Muscle layer of colon (tissue), 2 donors: ENCODE data around the gene POFUT2.

ENCODE experiments used
- H3K27ac ChIP-seq: one replicate; pipeline ENCODE4 v1.7.0; 2013; ENCODE audit warnings: low read depth, mild to moderate bottlenecking, low read length, moderate library complexity
- H3K27me3 ChIP-seq, 2 donors: one replicate each; pipeline ENCODE4 v1.7.0; 2013; ENCODE audit warnings: low read length in 2 of 2, mild to moderate bottlenecking in 2 of 2; ENCODE audit not compliant: insufficient read depth in 2 of 2, control insufficient read depth in 1 of 2
- H3K36me3 ChIP-seq: one replicate; pipeline ENCODE4 v1.7.0; 2013; ENCODE audit warnings: mild to moderate bottlenecking, low read length; ENCODE audit not compliant: insufficient read depth
- H3K4me1 ChIP-seq: one replicate; pipeline ENCODE4 v1.7.0; 2013; ENCODE audit warnings: mild to moderate bottlenecking, low read length; ENCODE audit not compliant: insufficient read depth
- H3K4me3 ChIP-seq, 2 donors: one replicate each; pipeline ENCODE4 v1.7.0; 2013; ENCODE audit warnings: low read length in 2 of 2, low read depth in 1 of 2, mild to moderate bottlenecking in 1 of 2, moderate library complexity in 1 of 2
- H3K9ac ChIP-seq: one replicate; pipeline ENCODE4 v1.7.0; 2013; ENCODE audit warnings: low read length
- H3K9me3 ChIP-seq: one replicate; pipeline ENCODE4 v1.7.0; 2013; ENCODE audit warnings: mild to moderate bottlenecking, low read length
- donor health status: abdominal sarcoma.
- donor health status: Adenocarcinoma of cecum.

POFUT2 gene

GRCh38 chr21:45276596-45276995 lies 11.1 kb downstream of the POFUT2 start:
- Histone ChIP-seq H3K27ac (no peak overlapping the region), H3K4me3 (no peak overlapping the region), H3K27me3 (no peaks in the 10 kb centered on the region), H3K4me1 (no peaks in the 10 kb centered on the region), H3K36me3 (peaks cover 67% of the 10 kb centered on the region), H3K9me3 (no peaks in the 10 kb centered on the region), H3K9ac (no peak overlapping the region)

DNA sequence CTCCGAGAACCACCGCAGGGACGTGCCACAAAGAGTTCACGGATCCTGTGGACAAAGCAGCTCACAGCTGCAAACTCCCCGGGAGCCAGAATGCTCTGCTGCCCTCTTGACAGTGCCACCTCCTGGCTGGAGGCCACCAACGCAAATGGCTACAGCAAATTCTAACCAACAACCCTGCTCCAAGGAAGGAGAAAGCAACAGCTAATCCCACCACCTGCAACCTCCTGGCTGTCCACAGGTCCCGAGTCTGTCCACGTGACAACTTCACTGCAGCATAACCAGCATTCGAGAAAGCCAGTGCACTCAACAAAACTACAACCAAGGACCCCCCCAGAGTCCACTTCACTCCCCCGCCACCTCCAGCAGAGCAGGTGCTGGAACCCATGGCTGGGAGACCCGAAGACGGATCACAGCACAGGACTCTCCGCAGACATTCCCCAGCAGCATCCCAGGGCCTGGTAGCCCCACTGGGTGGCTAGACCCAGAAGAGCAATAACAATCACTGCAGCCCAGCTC lies 17.3 kb downstream of the POFUT2 start:
- H3K4me1 ChIP-seq: no peaks in the 10 kb centered on the region
- H3K27ac ChIP-seq: no peak overlapping the region
- H3K9me3 ChIP-seq: no peaks in the 10 kb centered on the region
- no peak overlapping the region for H3K4me3 ChIP-seq
- H3K27me3 ChIP-seq: no peaks in the 10 kb centered on the region
- peaks cover 55% of the 10 kb centered on the region for H3K36me3 ChIP-seq
- no peak overlapping the region for H3K9ac ChIP-seq

DNA sequence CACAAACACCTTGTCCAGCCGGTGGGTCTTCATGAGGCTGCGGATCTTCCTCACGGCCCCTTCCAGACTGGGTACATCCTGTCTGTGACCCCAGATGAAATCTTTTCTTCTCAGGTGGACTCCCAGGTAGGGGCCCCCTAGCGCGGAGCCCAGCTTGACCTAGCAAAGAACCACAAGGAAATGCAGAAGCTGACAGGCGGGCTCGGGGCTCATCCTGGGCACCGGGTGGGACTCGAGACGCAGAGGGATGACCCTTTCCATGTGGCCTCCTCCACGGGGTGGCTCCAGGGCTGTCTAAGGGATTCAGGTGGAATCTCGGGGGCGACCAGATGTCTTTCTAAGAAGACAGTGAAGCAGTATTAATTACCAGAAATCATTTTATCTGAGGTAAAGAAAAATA lies 17.8 kb downstream of the POFUT2 start:
- no peak overlapping the region for H3K4me3 ChIP-seq
- H3K36me3 ChIP-seq: peaks cover 54% of the 10 kb centered on the region
- no peaks in the 10 kb centered on the region for H3K27me3 ChIP-seq
- no peak overlapping the region for H3K27ac ChIP-seq
- no peaks in the 10 kb centered on the region for H3K4me1 ChIP-seq
- H3K9me3 ChIP-seq: no peaks in the 10 kb centered on the region
- H3K9ac ChIP-seq: no peak overlapping the region

- H3K9ac ChIP-seq: no peak overlapping the region
- H3K4me1 ChIP-seq: no peaks in the 10 kb centered on the region
- H3K27me3 ChIP-seq: no peaks in the 10 kb centered on the region
- H3K36me3 ChIP-seq: peaks cover 67% of the 10 kb centered on the region
- no peak overlapping the region for H3K4me3 ChIP-seq
- H3K9me3 ChIP-seq: no peaks in the 10 kb centered on the region
- H3K27ac ChIP-seq: no peak overlapping the region
Measured at GRCh38 chr21:45267390-45267760, 20.3 kb downstream of the POFUT2 start.

- H3K9ac ChIP-seq: no peak overlapping the region
- H3K27me3 ChIP-seq: no peaks in the 10 kb centered on the region
- H3K4me3 ChIP-seq: no peak overlapping the region
- H3K9me3 ChIP-seq: no peaks in the 10 kb centered on the region
- H3K27ac ChIP-seq: no peak overlapping the region
- H3K36me3 ChIP-seq: peaks cover 64% of the 10 kb centered on the region
- H3K4me1 ChIP-seq: no peaks in the 10 kb centered on the region
Measured at GRCh38 chr21:45266518-45267389, 20.9 kb downstream of the POFUT2 start.

- Histone ChIP-seq H3K36me3 (peaks cover 57% of the 10 kb centered on the region), H3K27ac (no peak overlapping the region)
Measured at GRCh38 chr21:45265721-45266517, 21.8 kb downstream of the POFUT2 start.

DNA sequence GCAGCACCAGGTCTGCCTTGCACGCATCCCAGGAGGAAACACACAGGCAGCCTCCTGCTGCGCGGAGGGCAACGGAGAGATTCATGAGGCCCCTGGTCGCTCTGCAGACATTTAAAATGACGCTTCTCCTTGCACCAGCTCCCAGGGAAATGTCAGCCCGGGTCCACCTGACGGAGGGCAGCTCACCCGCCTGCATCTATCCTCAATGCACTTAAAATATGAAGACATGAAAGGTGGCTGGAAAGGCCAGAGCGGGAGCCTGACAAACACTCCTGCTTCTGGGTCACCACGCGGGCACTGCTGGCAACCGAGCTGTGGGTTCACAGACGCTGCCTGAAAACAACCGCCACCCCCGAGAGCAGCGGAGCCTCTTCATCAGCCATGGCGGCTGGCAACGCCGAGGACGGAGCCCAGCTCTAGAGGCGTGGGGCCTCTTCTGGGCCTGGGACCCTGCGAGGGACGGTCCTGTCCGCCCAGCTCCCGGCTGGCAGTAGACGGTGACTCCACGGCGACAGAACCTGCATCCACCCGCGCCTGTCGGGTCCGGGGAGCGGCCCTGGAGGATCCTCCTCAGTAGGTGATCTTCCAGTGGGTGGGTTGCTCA lies 22.7 kb downstream of the POFUT2 start:
- H3K4me3 ChIP-seq: no peak overlapping the region
- no peak overlapping the region for H3K9ac ChIP-seq
- no peaks in the 10 kb centered on the region for H3K27me3 ChIP-seq
- H3K9me3 ChIP-seq: no peaks in the 10 kb centered on the region
- H3K36me3 ChIP-seq: peaks cover 48% of the 10 kb centered on the region
- no peaks in the 10 kb centered on the region for H3K4me1 ChIP-seq
- H3K27ac ChIP-seq: no peak overlapping the region

More at GRCh38 chr21:45265721-45266517, 21.8 kb downstream of the POFUT2 start:
- no peak overlapping the region for H3K4me3 ChIP-seq
- H3K27me3 ChIP-seq: no peaks in the 10 kb centered on the region
- H3K9me3 ChIP-seq: no peaks in the 10 kb centered on the region
- no peaks in the 10 kb centered on the region for H3K4me1 ChIP-seq
- no peak overlapping the region for H3K9ac ChIP-seq

DNA sequence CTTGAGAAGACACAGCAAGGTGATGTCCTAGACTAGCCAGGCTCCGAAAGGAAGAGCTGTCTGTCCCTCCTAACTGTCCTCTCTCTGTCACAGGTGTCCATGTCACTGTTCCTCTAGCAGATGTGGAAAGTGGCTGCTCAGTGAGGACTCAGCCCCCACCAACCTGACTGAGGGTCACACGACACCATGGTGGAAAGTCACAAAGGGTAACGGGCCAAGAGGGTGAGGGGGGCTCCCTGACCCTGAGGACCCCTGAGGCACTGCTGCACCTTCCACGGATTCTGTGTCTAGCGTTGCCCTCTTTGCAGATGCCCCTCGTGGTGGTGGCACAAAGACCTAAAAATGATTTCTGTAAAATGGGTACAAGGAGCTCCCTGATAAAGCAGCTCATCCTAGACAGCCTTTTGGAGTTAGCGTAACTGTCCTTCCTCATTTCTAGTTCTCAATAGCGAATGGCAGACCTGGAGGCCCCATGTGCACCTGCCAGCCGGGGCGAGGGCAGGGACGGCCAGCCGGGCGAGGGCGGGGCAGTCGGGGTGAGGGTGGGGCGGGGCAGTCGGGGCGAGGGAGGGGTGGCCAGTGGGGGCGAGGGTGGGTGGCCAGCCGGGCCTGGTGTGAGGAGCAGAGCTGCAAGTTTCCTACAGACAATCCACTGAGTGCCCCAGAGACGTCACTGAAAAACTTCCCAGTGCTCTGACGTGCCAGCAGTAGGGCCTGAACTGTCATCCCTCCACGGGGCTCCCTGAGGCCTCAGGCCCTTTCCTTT lies 23.4 kb downstream of the POFUT2 start:
- no peaks in the 10 kb centered on the region for H3K27me3 ChIP-seq
- no peak overlapping the region for H3K9ac ChIP-seq
- H3K27ac ChIP-seq: no peak overlapping the region
- no peaks in the 10 kb centered on the region for H3K4me1 ChIP-seq
- H3K4me3 ChIP-seq: no peak overlapping the region
- H3K36me3 ChIP-seq: peaks cover 45% of the 10 kb centered on the region
- H3K9me3 ChIP-seq: no peaks in the 10 kb centered on the region

GRCh38 chr21:45263534-45263933 lies 24.2 kb downstream of the POFUT2 start:
- H3K27me3 ChIP-seq: no peaks in the 10 kb centered on the region
- no peak overlapping the region for H3K27ac ChIP-seq
- H3K4me3 ChIP-seq: no peak overlapping the region
- H3K36me3 ChIP-seq: peaks cover 45% of the 10 kb centered on the region
- no peaks in the 10 kb centered on the region for H3K9me3 ChIP-seq
- H3K9ac ChIP-seq: no peak overlapping the region
- no peaks in the 10 kb centered on the region for H3K4me1 ChIP-seq

GRCh38 chr21:45262616-45263015 lies 25.1 kb downstream of the POFUT2 start:
- H3K9me3 ChIP-seq: no peaks in the 10 kb centered on the region
- H3K4me3 ChIP-seq: no peak overlapping the region
- H3K27ac ChIP-seq: no peak overlapping the region
- peaks cover 0 to 5% of the 10 kb centered on the region in 2 donors for H3K27me3 ChIP-seq
- no peak overlapping the region for H3K9ac ChIP-seq
- peaks cover 42% of the 10 kb centered on the region for H3K36me3 ChIP-seq
- no peaks in the 10 kb centered on the region for H3K4me1 ChIP-seq
